Measurements from ENCODE around the gene GMCL2.

DNA sequence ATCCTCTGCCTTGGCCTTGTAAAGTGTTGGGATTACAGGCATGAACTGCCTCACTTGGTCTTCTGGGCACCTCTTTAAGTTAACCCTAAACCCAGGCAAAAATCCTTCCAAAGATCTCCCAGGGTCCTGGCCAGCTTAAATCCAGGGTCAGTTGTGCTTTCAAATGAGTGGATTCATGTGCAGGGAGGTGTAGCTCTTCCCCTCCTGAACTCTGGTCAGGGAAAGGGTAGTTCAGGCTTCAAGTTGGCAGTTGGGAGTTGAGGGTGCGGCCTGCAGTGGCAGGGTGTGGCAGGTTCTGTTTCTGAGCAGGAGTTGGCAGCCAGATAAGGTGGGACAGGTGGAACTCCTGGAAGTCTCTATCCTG lies 20.7 kb upstream of the GMCL2 start:
- TF ChIP-seq, protein P1, sequence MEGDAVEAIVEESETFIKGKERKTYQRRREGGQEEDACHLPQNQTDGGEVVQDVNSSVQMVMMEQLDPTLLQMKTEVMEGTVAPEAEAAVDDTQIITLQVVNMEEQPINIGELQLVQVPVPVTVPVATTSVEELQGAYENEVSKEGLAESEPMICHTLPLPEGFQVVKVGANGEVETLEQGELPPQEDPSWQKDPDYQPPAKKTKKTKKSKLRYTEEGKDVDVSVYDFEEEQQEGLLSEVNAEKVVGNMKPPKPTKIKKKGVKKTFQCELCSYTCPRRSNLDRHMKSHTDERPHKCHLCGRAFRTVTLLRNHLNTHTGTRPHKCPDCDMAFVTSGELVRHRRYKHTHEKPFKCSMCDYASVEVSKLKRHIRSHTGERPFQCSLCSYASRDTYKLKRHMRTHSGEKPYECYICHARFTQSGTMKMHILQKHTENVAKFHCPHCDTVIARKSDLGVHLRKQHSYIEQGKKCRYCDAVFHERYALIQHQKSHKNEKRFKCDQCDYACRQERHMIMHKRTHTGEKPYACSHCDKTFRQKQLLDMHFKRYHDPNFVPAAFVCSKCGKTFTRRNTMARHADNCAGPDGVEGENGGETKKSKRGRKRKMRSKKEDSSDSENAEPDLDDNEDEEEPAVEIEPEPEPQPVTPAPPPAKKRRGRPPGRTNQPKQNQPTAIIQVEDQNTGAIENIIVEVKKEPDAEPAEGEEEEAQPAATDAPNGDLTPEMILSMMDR (IDR thresholded peaks at IDR 0.05; ENCODE audit: low read depth, low read length, poor library complexity, severe bottlenecking): no peak
- TF ChIP-seq EZH2phosphoT487 (IDR thresholded peaks at IDR 0.05; ENCODE audit: borderline replicate concordance, low read length): no peak
